GM19463 (cell line): ENCODE measurements around the gene NOLC1.

Source experiments
- ATAC-seq: cut with Tn5 transposase; IDR thresholded peaks from one replicate; pipeline ENCODE4 v1.9.1; 2021; ENCODE audit warnings: mild to moderate bottlenecking, moderate library complexity; ENCODE audit not compliant: unreplicated experiment

Gene NOLC1

GRCh38 chr10:102200751-102201640 lies 48.8 kb downstream of the NOLC1 start:
- ATAC-seq: no peak

GRCh38 chr10:102202386-102202785 lies 50.2 kb downstream of the NOLC1 start:
- no peak for ATAC-seq

GRCh38 chr10:102208311-102209035 lies 56.3 kb downstream of the NOLC1 start:
- ATAC-seq: no peak

- no peak for ATAC-seq
Measured at GRCh38 chr10:102211615-102212299, 59.6 kb downstream of the NOLC1 start.
